OCI-M2 (cell line): ENCODE measurements around the gene PCDHGA1.

ENCODE experiments used
- DNase-seq: peaks from one replicate; lab custom pipeline; 2025; ENCODE audit not compliant: unreplicated experiment; lab: John Stamatoyannopoulos, UW

PCDHGA1 gene

GRCh38 chr5:141490271-141490670 is 160.0 kb downstream of the PCDHGA1 start:
- no peak for DNase-seq

DNA sequence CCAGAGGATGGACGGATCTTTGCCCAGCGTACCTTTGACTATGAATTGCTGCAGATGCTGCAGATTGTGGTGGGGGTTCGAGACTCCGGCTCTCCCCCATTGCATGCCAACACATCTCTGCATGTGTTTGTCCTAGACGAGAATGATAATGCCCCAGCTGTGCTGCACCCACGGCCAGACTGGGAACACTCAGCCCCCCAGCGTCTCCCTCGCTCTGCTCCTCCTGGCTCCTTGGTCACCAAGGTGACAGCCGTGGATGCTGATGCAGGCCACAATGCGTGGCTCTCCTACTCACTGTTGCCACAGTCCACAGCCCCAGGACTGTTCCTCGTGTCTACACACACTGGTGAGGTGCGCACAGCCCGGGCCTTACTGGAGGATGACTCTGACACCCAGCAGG is 160.5 kb downstream of the PCDHGA1 start:
- no peak for DNase-seq

DNA sequence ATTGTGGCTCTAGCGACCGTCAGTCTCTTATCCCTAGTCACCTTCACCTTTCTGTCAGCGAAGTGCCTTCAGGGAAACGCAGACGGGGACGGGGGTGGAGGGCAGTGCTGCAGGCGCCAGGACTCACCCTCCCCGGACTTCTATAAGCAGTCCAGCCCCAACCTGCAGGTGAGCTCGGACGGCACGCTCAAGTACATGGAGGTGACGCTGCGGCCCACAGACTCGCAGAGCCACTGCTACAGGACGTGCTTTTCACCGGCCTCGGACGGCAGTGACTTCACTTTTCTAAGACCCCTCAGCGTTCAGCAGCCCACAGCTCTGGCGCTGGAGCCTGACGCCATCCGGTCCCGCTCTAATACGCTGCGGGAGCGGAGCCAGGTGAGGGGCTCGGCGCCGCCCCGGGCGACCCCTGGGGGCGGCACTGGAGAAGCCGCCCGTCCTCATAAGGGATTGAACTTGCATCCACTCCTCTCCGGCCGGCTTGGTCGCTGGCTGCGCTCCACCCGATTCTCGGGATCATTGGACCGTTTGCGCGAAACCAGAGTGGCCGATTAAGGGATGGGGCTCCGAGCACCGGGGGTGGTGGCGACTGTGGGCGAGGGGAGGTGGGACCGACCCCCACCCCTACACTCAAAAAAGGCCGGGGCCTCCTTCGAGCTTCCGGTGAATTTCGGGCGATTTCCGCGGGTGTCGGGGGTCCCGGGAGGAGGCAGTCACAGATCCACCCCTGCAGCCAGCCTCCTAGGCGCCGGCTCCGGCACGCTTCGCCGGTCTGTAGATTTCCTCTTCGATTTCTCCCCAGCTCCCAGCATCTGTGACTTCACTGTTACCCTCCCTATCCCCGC is 161.2 kb downstream of the PCDHGA1 start:
- DNase-seq = no peak

- DNase-seq = no peak
These were observed 162.0 kb downstream of the PCDHGA1 start for GRCh38 chr5:141492168-141492885.

- no peak for DNase-seq
These were observed 163.4 kb downstream of the PCDHGA1 start for GRCh38 chr5:141493500-141494422.

GRCh38 chr5:141494761-141495452 is 164.6 kb downstream of the PCDHGA1 start:
- no peak for DNase-seq

DNA sequence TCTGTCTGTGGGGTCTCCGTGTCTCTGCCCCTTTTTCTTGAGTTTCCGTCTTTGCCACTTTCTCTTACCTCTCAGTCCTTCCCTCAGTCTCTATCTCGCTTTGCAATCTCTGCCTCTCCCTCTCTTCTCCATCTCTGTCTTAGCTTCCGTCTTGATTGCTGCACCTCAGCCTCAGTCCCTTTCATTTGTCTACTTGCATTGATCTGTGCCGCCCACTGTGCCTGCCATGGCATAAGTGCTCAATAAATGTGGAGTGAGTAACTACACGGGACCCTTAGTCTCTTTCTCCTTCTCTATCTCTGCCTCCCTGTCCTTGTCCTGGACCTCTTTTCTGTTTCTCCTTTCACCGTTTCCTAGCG is 165.1 kb downstream of the PCDHGA1 start:
- no peak for DNase-seq

DNA sequence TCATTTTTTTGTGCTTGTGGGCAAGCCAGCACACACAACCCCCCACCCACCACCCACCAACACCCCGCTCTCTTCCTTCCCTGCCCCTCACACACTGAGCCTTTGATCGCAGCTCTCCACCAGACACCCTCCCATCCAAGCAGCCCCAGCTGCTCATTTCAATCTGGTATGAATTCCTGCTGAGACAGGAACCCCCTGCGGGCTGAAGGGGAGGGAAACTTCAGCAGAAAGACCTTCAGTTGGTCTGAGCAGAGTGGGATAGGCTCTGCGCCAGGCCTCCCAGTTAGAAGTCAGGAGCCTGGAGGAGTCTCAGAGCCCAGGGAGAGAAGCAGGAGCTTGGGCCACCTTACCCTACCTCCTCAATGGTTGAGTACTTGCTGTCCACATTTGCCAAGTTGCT is 165.7 kb downstream of the PCDHGA1 start:
- no peak for DNase-seq

- no peak for DNase-seq
These were observed 171.4 kb downstream of the PCDHGA1 start for GRCh38 chr5:141501761-141502160.

DNA sequence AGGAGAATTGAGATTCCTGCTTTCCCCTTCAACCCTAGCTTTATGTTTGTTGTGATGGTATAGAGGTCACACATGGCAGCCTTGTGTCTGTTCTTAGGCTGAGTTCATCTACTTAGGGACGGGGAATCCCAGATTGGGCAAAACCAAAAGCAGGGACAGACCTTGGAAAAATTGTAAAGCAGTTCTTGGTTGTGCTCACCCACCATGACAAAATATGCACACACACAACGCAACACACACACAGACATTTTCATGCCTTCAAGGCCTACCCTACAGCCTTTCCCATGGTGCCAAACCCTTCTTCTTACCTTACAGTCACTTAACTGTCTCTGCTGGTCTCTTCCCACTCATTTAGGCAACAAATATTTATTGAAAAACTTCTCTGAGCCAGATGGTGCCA is 173.4 kb downstream of the PCDHGA1 start:
- no peak for DNase-seq

GRCh38 chr5:141504216-141504615 is 173.9 kb downstream of the PCDHGA1 start:
- no peak for DNase-seq

DNA sequence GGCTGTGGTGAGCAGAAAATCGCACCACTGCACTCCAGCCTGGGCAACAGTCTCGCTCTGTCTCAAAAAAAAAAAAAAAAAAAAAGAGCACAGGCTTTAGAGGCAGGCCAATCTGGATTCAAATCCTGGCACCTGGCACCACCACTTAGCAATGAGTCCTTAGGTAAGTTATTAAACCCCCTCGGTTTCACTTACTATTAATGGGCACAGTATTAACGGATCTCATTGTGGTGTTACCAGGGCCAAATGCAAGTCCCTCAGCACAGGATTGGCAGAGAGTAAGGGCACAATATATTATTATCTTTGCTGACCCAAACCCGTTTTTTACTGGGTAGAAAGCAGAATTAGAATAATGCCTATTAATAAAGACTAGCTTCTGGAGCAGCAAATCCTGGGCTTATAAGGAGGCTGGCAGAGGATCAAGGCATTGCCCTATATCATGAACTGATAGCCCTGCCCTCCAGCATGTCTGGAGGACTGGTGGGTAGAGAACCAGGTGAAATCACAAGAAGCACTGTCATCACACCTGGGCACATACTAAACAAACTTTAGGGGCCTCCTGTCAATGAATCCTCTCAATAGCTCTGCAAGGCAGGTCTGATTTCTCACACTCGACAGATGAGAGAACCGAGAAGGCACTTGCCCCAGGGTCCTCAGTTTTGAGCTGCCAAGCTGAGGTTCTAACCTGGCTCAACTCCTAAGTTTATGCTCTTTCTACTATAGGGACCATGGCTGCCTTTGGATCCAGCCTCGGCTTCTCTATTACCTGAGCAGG is 176.3 kb downstream of the PCDHGA1 start:
- DNase-seq = no peak

DNA sequence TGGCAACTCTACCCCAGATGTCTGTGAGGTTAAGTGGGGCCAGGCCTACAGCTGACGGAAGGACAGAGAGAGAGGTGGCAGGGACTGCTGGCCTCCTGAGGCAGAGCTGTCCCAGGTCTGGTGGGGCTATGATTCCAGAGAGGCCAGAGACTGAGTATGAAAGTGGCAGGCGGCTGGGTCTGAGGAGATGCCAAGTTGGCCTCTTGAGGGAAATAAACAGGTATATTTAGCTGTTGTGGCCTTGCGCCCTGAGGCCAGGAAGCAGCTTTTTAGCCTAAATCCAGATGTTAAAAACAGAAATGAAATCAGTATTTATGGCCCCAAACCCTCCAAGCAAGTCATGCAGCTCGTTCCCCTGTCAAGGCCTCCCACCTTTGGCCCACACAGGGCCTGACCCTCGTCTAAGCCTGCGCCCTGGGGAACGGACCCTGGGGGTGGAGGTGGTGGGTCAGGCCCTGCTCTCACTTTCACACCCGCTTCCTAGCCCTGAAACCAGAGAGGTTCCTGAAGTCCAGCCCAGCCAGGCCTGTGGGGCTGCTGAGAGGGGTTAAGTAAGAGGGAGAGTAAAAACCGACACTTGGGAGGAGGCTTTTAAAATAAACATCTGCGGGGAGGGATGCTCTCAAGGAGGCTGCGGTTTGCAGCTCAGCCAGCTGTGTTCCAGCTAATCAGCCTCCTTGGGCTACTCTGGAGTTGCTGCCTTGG is 177.2 kb downstream of the PCDHGA1 start:
- no peak for DNase-seq

- DNase-seq = no peak
These were observed 178.1 kb downstream of the PCDHGA1 start for GRCh38 chr5:141508440-141508797.

DNA sequence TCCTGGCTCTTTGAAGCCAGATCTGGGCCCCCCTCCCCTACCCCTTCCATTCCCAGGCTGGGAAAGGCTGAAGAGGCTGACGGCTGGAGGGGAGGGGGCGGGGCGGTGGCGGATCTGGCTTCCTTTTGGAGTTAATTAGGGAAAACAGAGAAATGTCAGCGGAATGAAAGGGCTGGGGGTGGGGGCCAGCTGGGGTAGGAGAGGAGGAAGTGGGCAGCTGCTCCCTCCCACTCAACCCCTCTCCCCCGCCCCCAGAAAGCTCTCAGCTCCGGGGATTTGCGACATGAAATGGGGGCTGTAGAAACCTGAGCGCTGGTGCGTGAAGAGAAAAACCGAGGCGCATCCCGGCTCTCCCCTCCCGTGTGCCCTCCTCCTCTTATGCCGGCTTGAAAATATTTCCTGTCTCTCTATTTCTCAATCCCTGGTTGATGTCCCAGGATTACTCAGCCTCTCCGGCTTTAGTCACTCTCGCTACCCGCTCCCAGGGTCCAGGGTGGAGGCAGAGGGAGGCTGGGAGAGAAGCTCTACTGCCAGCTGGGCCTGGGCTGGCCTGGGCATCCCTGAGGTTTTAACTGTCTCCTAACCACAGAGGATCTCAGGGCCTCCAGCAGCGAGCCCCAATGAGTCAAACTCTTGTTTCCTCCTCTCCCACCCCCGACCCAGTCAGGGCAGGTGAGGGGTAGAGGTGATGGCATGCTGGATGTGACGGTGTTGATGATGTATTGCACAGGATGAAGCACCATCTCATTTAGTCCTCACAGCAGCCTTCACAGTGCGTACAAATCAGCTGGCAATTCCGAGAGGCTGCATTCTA is 178.7 kb downstream of the PCDHGA1 start:
- DNase-seq = no peak

DNA sequence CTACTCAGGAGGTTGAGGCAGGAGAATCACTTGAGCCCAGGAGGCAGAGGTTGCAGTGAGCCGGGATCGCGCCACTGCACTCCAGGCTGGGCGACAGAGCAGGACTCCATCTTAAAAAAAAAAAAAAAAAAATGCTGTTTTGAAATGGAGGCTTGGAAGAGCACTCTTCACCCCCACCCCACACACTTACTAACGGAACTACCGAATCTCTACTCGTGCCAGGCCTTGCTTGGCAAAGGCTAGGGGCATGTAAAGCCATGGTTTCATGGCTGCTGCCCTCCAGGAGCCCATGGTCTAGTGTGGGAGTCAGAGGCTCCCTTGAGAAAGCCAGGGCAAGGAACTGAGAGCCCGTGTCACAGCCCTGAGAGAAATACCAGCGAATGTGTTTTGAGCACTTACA is 179.8 kb downstream of the PCDHGA1 start:
- no peak for DNase-seq

DNA sequence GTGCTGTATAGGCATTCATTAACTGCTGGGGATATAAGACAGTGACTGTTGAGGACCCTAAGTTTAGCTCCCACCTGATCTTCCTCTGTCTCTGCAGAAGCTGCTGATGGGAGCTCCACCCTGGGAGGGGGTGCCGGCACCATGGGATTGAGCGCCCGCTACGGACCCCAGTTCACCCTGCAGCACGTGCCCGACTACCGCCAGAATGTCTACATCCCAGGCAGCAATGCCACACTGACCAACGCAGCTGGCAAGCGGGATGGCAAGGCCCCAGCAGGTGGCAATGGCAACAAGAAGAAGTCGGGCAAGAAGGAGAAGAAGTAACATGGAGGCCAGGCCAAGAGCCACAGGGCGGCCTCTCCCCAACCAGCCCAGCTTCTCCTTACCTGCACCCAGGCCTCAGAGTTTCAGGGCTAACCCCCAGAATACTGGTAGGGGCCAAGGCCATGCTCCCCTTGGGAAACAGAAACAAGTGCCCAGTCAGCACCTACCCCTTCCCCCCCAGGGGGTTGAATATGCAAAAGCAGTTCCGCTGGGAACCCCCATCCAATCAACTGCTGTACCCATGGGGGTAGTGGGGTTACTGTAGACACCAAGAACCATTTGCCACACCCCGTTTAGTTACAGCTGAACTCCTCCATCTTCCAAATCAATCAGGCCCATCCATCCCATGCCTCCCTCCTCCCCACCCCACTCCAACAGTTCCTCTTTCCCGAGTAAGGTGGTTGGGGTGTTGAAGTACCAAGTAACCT is 180.7 kb downstream of the PCDHGA1 start:
- DNase-seq = no peak

GRCh38 chr5:141511771-141512325 is 181.5 kb downstream of the PCDHGA1 start:
- DNase-seq = peak; percentile 26
